H1 (cell line): Measurements from ENCODE around the gene TEX2. TPM values are rescaled to one million over a fixed set of nuclear protein-coding genes. Genes with fewer than 3 reads are reported as not detected.

Experiments used
- CTCF ChIA-PET: fragments of 300-600 bp; sonication (Branson Sonifier 250); formaldehyde crosslinking; loops from one replicate; lab custom pipeline; 2021; ENCODE audit not compliant: partially characterized antibody; lab: Charles Lee
- POLR2A ChIA-PET: fragments of 300-600 bp; sonication (Branson Sonifier 250); formaldehyde crosslinking; loops from one replicate; lab custom pipeline; 2021; ENCODE audit warnings: inconsistent platforms; ENCODE audit not compliant: partially characterized antibody; lab: Charles Lee
- DNase-seq, 2 experiments: peaks; one replicate each; pipeline versions ENCODE4 v3.0.0 to v3.0.0-alpha.2; 2010 to 2022; ENCODE audit warnings: low spot score in 2 of 2, low read depth in 1 of 2, mixed read lengths in 1 of 2
- FAIRE-seq: peaks from 2 replicates; lab custom pipeline; 2011; peaks lifted over from hg19 to GRCh38; lab: Jason Lieb, UNC
- H2AFZ ChIP-seq: 2 replicates; pipeline ENCODE4 v1.8.1; 2012; ENCODE audit warnings: low read length, inconsistent platforms
- H2AK5ac ChIP-seq: 2 replicates; pipeline ENCODE4 v1.6.1; 2013; ENCODE audit warnings: low read depth, low read length
- H2BK120ac ChIP-seq: replicated peaks from 2 replicates; pipeline ENCODE3; 2013; ENCODE audit warnings: low read depth, low read length, inconsistent platforms
- H2BK12ac ChIP-seq: 2 replicates; pipeline ENCODE4 v1.6.1; 2013; ENCODE audit warnings: low read depth, low read length
- H2BK15ac ChIP-seq: 2 replicates; pipeline ENCODE4 v1.6.1; 2013; ENCODE audit warnings: low read length
- H2BK20ac ChIP-seq: 2 replicates; pipeline ENCODE4 v1.6.1; 2013; ENCODE audit warnings: low read length
- H2BK5ac ChIP-seq: 2 replicates; pipeline ENCODE4 v1.6.1; 2013; ENCODE audit warnings: low read depth, low read length
- H3K14ac ChIP-seq: 2 replicates; pipeline ENCODE4 v1.6.1; 2013; ENCODE audit warnings: inconsistent platforms; ENCODE audit not compliant: insufficient read length
- H3K18ac ChIP-seq: 2 replicates; pipeline ENCODE4 v1.6.1; 2013; ENCODE audit warnings: low read length; ENCODE audit errors: extremely low read depth
- H3K23ac ChIP-seq: 2 replicates; pipeline ENCODE4 v1.6.1; 2013; ENCODE audit warnings: inconsistent platforms; ENCODE audit not compliant: insufficient read length
- H3K23me2 ChIP-seq: 2 replicates; pipeline ENCODE4 v1.6.1; 2013; ENCODE audit warnings: low read depth, low read length
- H3K27ac ChIP-seq: 2 replicates; pipeline ENCODE4 v1.6.1; 2011; ENCODE audit warnings: low read depth, low read length, inconsistent platforms
- H3K27me3 ChIP-seq, 4 experiments: replicated peaks in 1 of 4; 1 replicate in 1 of 4; 2 replicates in 3 of 4; pipeline versions ENCODE4 v1.6.1 to v1.8.1; 2011 to 2013; ENCODE audit warnings: low read length in 3 of 4, mild to moderate bottlenecking in 3 of 4, inconsistent platforms in 2 of 4, mixed read lengths in 2 of 4, moderate library complexity in 1 of 4; ENCODE audit not compliant: control insufficient read depth in 3 of 4, insufficient read depth in 3 of 4; ENCODE audit errors: extremely low read depth in 1 of 4
- H3K36me3 ChIP-seq, 4 experiments: 2 replicates each; pipeline versions ENCODE4 v1.6.1 to v1.8.1; 2011 to 2013; ENCODE audit warnings: mild to moderate bottlenecking in 4 of 4, low read length in 3 of 4, moderate library complexity in 2 of 4, control low read depth in 1 of 4, inconsistent platforms in 1 of 4; ENCODE audit not compliant: insufficient read depth in 4 of 4, control insufficient read depth in 2 of 4
- H3K4ac ChIP-seq: replicated peaks from 2 replicates; pipeline ENCODE3; 2013; ENCODE audit warnings: low read length, low read depth, mixed read lengths, inconsistent platforms; ENCODE audit not compliant: insufficient read length
- H3K4me1 ChIP-seq, 4 experiments: replicated peaks in 1 of 4; 1 replicate in 1 of 4; 2 replicates in 3 of 4; pipeline versions ENCODE4 v1.6.1 to v1.8.1; 2011 to 2013; ENCODE audit warnings: low read length in 3 of 4, inconsistent platforms in 2 of 4, mixed read lengths in 1 of 4; ENCODE audit not compliant: insufficient read depth in 4 of 4, control insufficient read depth in 3 of 4
- H3K4me2 ChIP-seq, 2 experiments: 2 replicates each; pipeline versions ENCODE4 v1.6.1 to v1.8.1; 2011 to 2013; ENCODE audit warnings: low read depth in 2 of 2, low read length in 2 of 2, control low read depth in 1 of 2, inconsistent platforms in 1 of 2, mild to moderate bottlenecking in 1 of 2; ENCODE audit not compliant: insufficient read depth in 1 of 2
- H3K4me3 ChIP-seq, 4 experiments: fragments of 200-600, 300-600 bp in 1 of 4; sonication (generic), shearing (Covaris generic), sonication (Bioruptor Twin) in 1 of 4; 2 replicates each; pipeline versions ENCODE4 v1.5.1 to v1.8.1; 2011 to 2016; ENCODE audit warnings: low read length in 4 of 4, low read depth in 3 of 4, control low read depth in 2 of 4, inconsistent platforms in 2 of 4, mild to moderate bottlenecking in 2 of 4, mixed read lengths in 1 of 4, moderate library complexity in 1 of 4; ENCODE audit not compliant: insufficient read depth in 2 of 4; ENCODE audit errors: extremely low read depth in 1 of 4
- H3K56ac ChIP-seq: replicated peaks from 2 replicates; pipeline ENCODE3; 2013; ENCODE audit warnings: low read depth, mild to moderate bottlenecking, mixed read lengths, low read length, inconsistent platforms; ENCODE audit not compliant: insufficient read length
- H3K79me1 ChIP-seq: 2 replicates; pipeline ENCODE4 v1.6.1; 2013; ENCODE audit warnings: low read depth, low read length, control low read depth
- H3K79me2 ChIP-seq, 2 experiments: 2 replicates each; pipeline versions ENCODE4 v1.6.1 to v1.8.1; 2012 to 2013; ENCODE audit warnings: low read length in 2 of 2, mild to moderate bottlenecking in 2 of 2, inconsistent platforms in 1 of 2; ENCODE audit not compliant: insufficient read depth in 2 of 2, control insufficient read depth in 1 of 2
- H3K9ac ChIP-seq, 4 experiments: replicated peaks in 1 of 4; 1 replicate in 1 of 4; 2 replicates in 3 of 4; pipeline versions ENCODE4 v1.6.1 to v1.8.1; 2011 to 2013; ENCODE audit warnings: low read depth in 3 of 4, low read length in 3 of 4, control low read depth in 2 of 4, mild to moderate bottlenecking in 2 of 4, moderate library complexity in 2 of 4, inconsistent platforms in 1 of 4; ENCODE audit errors: extremely low read depth in 1 of 4
- H3K9me3 ChIP-seq, 2 experiments: 2 replicates each; pipeline versions ENCODE4 v1.6.1 to v1.8.1; 2012 to 2013; ENCODE audit warnings: mild to moderate bottlenecking in 2 of 2, moderate library complexity in 2 of 2, control low read depth in 1 of 2, inconsistent platforms in 1 of 2, low read depth in 1 of 2, low read length in 1 of 2, mixed read lengths in 1 of 2; ENCODE audit not compliant: insufficient read depth in 2 of 2
- H4K20me1 ChIP-seq, 2 experiments: replicated peaks in 1 of 2; 2 replicates each; pipeline versions ENCODE3 to v1.8.1; 2011 to 2013; ENCODE audit warnings: inconsistent platforms in 2 of 2, low read length in 2 of 2, mild to moderate bottlenecking in 1 of 2; ENCODE audit not compliant: insufficient read depth in 2 of 2, control insufficient read depth in 1 of 2
- H4K5ac ChIP-seq: 2 replicates; pipeline ENCODE4 v1.6.1; 2013; ENCODE audit warnings: low read length, low read depth, mixed read lengths, inconsistent platforms; ENCODE audit not compliant: insufficient read length
- H4K8ac ChIP-seq: 2 replicates; pipeline ENCODE4 v1.8.0; 2013; ENCODE audit warnings: mild to moderate bottlenecking, moderate library complexity, low read length, inconsistent platforms; ENCODE audit not compliant: insufficient read depth; ENCODE audit errors: extremely low read depth
- H4K91ac ChIP-seq: replicated peaks from 2 replicates; pipeline ENCODE3; 2013; ENCODE audit warnings: low read length, mixed read lengths, inconsistent platforms; ENCODE audit not compliant: insufficient read length
- BACH1 ChIP-seq: IDR thresholded peaks from 2 replicates; pipeline ENCODE4 v1.6.1; 2012; ENCODE audit warnings: low read length, improper control_type of control experiment
- BCL11A ChIP-seq, 2 experiments: IDR thresholded peaks; one replicate each; pipeline ENCODE4 v1.6.1; 2011; ENCODE audit warnings: low read depth in 2 of 2, low read length in 2 of 2, mild to moderate bottlenecking in 2 of 2
- GTF2F1 ChIP-seq: IDR thresholded peaks from 2 replicates; pipeline ENCODE4 v1.6.1; 2012; ENCODE audit warnings: low read depth, low read length, improper control_type of control experiment, borderline replicate concordance
- HDAC2 ChIP-seq, 2 experiments: fragments of 300-600 bp in 1 of 2; sonication (generic) in 1 of 2; IDR thresholded peaks; 2 replicates each; pipeline ENCODE4 v1.6.1; 2011 to 2012; ENCODE audit warnings: low read depth in 2 of 2, low read length in 2 of 2, mild to moderate bottlenecking in 2 of 2, moderate library complexity in 2 of 2, borderline replicate concordance in 1 of 2, inconsistent platforms in 1 of 2
- NRF1 ChIP-seq: IDR thresholded peaks from 2 replicates; pipeline ENCODE4 v1.6.1; 2011; ENCODE audit warnings: mild to moderate bottlenecking, low read depth, low read length, improper control_type of control experiment
- POLR2A ChIP-seq, 2 experiments: IDR thresholded peaks; 1 replicate in 1 of 2; 2 replicates in 1 of 2; pipeline ENCODE4 v1.6.1; 2011; ENCODE audit warnings: low read depth in 2 of 2, low read length in 2 of 2, mild to moderate bottlenecking in 2 of 2; ENCODE audit errors: control extremely low read depth in 1 of 2
- POLR2AphosphoS5 ChIP-seq: IDR thresholded peaks from 2 replicates; pipeline ENCODE4 v1.6.1; 2011; ENCODE audit warnings: low read depth, low read length
- SIN3A ChIP-seq, 2 experiments: IDR thresholded peaks in 1 of 2; conservative IDR thresholded peaks in 1 of 2; 2 replicates each; pipeline ENCODE4 v1.6.1; 2011 to 2012; ENCODE audit warnings: low read length in 2 of 2, improper control_type of control experiment in 1 of 2, low read depth in 1 of 2, mild to moderate bottlenecking in 1 of 2
- TCF12 ChIP-seq: IDR thresholded peaks from 2 replicates; pipeline ENCODE4 v1.6.1; 2011; ENCODE audit warnings: low read depth, mild to moderate bottlenecking, low read length
- YY1 ChIP-seq: IDR thresholded peaks from 2 replicates; pipeline ENCODE4 v1.6.1; 2011; ENCODE audit warnings: low read depth, mild to moderate bottlenecking, low read length
- WGBS, 2 experiments: shearing (Covaris generic) in 1 of 2; methylation state at CpG; one replicate each; pipeline versions ENCODE4 v1.1.6 to v1.1.7; 2013 to 2015; ENCODE audit warnings: low lambda C conversion rate in 2 of 2, mixed read lengths in 2 of 2, inconsistent platforms in 1 of 2, low coverage in 1 of 2, missing lambda C conversion rate in 1 of 2; ENCODE audit not compliant: insufficient replicate concordance in 2 of 2, insufficient coverage in 1 of 2, insufficient read length in 1 of 2; ENCODE audit errors: extremely low coverage in 1 of 2, missing lambda C conversion rate in 1 of 2; 5-methylcytosine and 5-hydroxymethylcytosine counted together
- polyA plus RNA-seq, 7 experiments: library from polyadenylated mRNA; depleted of rRNA in 3 of 7; stranded (reverse) in 5 of 7; unstranded in 2 of 7; fragments of >200 nt in 5 of 7; fragments of 200-250 nt in 2 of 7; gene quantifications; 1 replicate in 5 of 7; 2 replicates in 1 of 7; 4 replicates in 1 of 7; pipeline versions ENCODE4 v1.2.1 to v1.2.3, GENCODE V29; 2011 to 2013; ENCODE audit warnings: missing spikeins in 2 of 7, mixed read lengths in 2 of 7
- total RNA-seq: library from RNA; stranded (reverse); fragmentation: NEBNext Ultra II Directional; extraction: Animal tissue kit (Norgen Biotek cat#: 25700); gene quantifications from 2 replicates; pipeline ENCODE4 v1.2.1, GENCODE V29; 2021

Gene TEX2
- total and polyA plus RNA-seq, 2 of the 8 experiments (the other 6 are each of a cell fraction or from before 2014, with no cell fraction given): 6.1 to 15.6 TPM

DNA sequence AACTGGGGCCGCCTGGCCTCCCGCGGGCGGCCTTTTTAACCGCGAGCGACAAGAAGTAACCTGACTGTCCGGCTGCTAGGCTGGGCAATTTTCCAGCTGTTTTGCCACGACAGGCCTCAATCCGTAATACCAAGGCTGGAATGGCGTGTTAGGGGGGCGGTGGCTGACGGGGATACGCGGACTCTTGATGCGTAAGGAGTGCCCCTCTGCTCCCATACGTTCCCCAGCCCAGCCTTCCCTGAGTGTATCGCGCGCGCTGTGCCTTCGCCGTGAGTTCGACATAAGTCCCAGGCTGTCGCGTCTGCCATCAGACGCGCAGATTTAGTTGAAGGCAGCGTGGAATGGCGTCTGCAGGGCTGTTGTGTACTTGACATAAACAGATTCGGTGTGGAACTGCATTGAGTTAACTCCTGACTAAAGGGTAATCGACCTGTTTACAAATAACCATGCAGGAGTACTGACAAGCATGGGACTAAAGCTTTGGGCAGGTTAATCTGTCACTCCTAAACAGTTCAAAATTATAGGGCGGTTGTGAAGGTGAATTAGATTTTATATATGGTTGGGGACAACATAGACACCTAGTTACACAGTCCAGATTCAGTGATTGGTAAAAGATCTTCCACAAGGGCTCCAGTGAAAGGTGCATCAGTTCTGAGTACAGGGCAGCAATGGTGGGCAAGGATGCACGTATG lies 116.5 kb downstream of the TEX2 start:
- peak overlapping the region; percentile 96 for H4K8ac ChIP-seq
- peaks cover 0 to 4% of the 10 kb centered on the region in 2 experiments for H4K20me1 ChIP-seq
- H3K23ac ChIP-seq: no peak overlapping the region
- H3K4me3 ChIP-seq: peak overlapping the region; percentile 79 to 91 (median 82)
- H2AK5ac ChIP-seq: 0 out of 2 replicates have a peak overlapping the region, but pooled peaks have one; percentile 56
- POLR2A ChIA-PET: interaction anchor here (0.6 to 7.3 kb wide), 80 partner anchors 8 to 511 kb away, joined by 3 to 193 read pairs (median 5); partner anchors contain the start of genes CEP95, DDX42, DDX5 and ERN1
- H3K14ac ChIP-seq: no peak overlapping the region
- peak overlapping the region; percentile 88 to 96 (median 94) for H3K9ac ChIP-seq
- H3K27ac ChIP-seq: peak overlapping the region; percentile 95
- H2BK20ac ChIP-seq: no peak overlapping the region
- WGBS, 2 experiments: 2% methylated on average over 34 of the region's 34 CpGs; no CpG with 5 or more reads in 1 of the 2 experiments
- peaks cover 6% of the 10 kb centered on the region for H3K23me2 ChIP-seq
- DNase-seq: peak in 1 of 2 experiments; percentile 52
- H3K36me3 ChIP-seq: peaks cover 0 to 18% (median 2%) of the 10 kb centered on the region in 4 experiments; a peak in 4 of 8 replicates
- no peak overlapping the region for H2BK15ac ChIP-seq
- no peak overlapping the region for H2BK12ac ChIP-seq
- peak overlapping the region; percentile 98 for H3K18ac ChIP-seq
- no peaks in the 10 kb centered on the region for H3K27me3 ChIP-seq
- H2AFZ ChIP-seq: no peak overlapping the region
- no peaks in the 10 kb centered on the region for H3K9me3 ChIP-seq
- CTCF ChIA-PET: interaction anchor here (0.9 to 2.3 kb wide), 4 partner anchors 124 to 174 kb away, joined by 3 to 10 read pairs (median 4); no protein-coding TSS in a partner anchor
- H3K56ac ChIP-seq: peak overlapping the region; percentile 92
- no peaks in the 10 kb centered on the region for H3K79me1 ChIP-seq
- H4K5ac ChIP-seq: peak overlapping the region; percentile 98
- peaks cover 0 to 10% of the 10 kb centered on the region in 2 experiments; a peak in 1 of 4 replicates for H3K79me2 ChIP-seq
- peak overlapping the region; percentile 95 for H4K91ac ChIP-seq
- peak overlapping the region; percentile 97 for H2BK5ac ChIP-seq
- H3K4ac ChIP-seq: peak overlapping the region; percentile 100
- peak overlapping the region; percentile 31 for H2BK120ac ChIP-seq
- H3K4me2 ChIP-seq: peak overlapping the region; percentile 91 to 92
- no peak for FAIRE-seq
- peaks cover 0 to 9% (median 3%) of the 10 kb centered on the region in 4 experiments; a peak in 5 of 7 replicates for H3K4me1 ChIP-seq
- TF ChIP-seq NRF1 (0 out of 2 replicates have a peak, but pooled peaks have one; percentile 5), POLR2AphosphoS5 (peak; percentile 92), HDAC2 (IDR thresholded peaks at IDR 0.05; ENCODE audit: borderline replicate concordance in 1 of 2, low read depth in 2 of 2, low read length in 2 of 2) (0 out of 4 replicates have a peak, but pooled peaks of 1 of the 2 experiments have one; percentile 79), POLR2A (IDR thresholded peaks at IDR 0.05; ENCODE audit: control extremely low read depth in 1 of 2, low read depth in 2 of 2, low read length in 2 of 2) (peak in 1 of 2 experiments; percentile 74; a peak in 2 of 3 replicates), TCF12 (no peak), BACH1 (no peak), SIN3A (conservative IDR thresholded peaks at IDR 0.05 in 1 of 2, IDR thresholded peaks at IDR 0.05 in 1 of 2; ENCODE audit: low read depth in 1 of 2, low read length in 2 of 2) (peak; percentile 39 to 50; a peak in 1 of 4 replicates), YY1 (peak; percentile 27; the same call in 1 of the 2 replicates), GTF2F1 (no peak), BCL11A (IDR thresholded peaks at IDR 0.05; ENCODE audit: low read depth in 2 of 2, low read length in 2 of 2) (no peak)
